Stimulated activated CD8-positive, alpha-beta memory T cell treated with anti-CD3 and anti-CD28 coated beads, Interleukin-12 subunit alpha, Interleukin-12 subunit beta, amount 100 ng/mL, for 24 hours (primary cell): Measurements from ENCODE around the gene GMPR2.

Experiments
- DNase-seq: peaks from one replicate; pipeline ENCODE4 v3.0.0-alpha.2; 2020; ENCODE audit errors: extremely low read depth

Gene GMPR2

DNA sequence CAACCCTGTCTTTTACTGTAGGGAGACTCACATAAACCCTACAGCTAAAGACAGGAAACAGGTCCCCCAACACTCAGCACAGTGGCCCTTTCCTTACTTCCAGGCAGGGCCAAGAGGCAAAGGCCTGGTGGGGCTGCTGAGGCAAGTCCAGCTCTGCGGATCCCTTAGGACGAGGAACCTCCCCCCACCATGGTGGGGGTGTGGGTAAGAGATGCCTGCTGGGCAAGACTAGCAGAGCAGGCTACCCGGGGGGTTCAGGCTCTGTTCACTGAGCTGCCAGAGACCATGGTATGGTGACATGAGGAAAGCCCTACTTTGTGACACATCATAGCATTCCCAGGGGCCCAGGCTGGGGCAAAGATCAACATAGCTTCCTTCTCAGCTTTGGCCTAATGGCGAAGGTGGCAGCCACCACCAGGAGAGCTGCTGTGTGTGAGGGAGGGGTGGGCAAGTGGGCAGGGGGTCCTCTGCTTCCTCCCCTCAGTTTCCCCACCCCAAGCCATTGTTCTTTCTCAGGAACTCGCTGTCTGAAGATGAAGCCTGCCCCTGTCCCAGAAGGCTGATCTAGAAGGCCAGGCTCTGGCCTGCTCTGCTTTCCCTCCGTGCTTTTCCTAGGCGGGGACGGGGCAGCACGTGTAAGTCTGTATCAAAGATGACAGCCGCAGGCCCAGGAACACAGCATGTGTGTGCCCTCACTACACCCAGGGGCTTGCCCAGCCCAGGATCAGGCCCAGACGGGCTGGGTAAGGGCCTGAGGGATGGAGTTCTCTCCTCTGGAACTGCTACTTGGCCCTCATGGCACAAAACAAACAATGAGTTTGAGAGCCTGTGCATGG is 19.8 kb downstream of the GMPR2 start:
- DNase-seq = no peak

DNA sequence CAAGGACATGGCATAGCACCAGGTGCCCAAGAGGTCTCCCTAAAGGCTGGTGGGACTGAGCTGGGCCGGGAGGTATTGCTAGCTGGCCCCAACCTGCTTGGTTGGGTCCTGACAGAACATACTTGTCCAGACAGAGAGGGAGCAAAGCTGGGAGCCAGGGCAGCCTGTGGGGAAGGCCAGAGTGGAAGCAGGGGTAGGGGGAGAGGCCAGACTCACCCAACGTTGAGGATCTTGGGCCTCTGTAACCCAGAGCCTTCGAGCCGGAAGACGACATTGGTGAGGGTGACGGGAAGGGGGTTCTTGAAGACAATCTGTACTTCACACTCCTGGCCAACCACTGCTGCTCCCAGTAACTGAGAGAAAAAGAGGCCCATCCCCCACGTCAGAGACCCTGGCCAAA is 21.2 kb downstream of the GMPR2 start:
- no peak for DNase-seq

DNA sequence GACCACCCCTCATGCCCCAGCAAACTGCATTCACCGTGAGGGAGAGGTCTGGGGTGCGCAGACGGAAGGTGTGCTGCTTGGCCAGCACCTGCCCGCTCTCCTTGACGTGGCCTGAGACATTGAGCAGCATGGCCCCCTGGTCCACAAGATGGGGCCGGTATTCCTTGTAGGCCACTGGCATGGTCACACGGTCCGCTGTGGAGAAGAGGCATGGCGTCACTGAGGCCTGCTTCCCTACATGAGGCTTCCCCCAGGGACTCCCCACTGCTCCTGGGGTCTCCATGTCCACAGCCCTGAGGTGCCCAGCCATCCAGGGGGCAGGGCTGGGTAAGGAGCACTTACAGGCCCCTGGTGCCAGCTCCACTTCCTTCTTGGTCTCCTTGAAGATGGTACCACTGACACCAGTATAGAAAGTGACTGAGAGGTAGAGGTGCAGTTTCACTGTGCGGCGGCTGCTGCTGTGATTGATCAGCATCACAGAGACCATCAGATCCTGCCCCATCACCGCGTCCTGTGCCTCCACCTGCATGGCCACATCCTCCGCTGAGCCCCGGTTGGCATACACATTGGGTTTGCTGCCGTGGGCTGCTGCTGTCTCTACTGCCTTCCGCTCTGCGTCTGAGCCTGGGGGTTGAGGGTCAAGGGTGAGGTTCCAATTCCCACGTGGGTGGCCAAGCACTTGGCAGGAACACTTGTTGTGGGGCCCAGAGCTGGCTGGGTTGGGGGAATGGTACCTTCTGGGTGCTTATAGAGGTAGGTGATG is 22.1 kb downstream of the GMPR2 start:
- DNase-seq = no peak

DNA sequence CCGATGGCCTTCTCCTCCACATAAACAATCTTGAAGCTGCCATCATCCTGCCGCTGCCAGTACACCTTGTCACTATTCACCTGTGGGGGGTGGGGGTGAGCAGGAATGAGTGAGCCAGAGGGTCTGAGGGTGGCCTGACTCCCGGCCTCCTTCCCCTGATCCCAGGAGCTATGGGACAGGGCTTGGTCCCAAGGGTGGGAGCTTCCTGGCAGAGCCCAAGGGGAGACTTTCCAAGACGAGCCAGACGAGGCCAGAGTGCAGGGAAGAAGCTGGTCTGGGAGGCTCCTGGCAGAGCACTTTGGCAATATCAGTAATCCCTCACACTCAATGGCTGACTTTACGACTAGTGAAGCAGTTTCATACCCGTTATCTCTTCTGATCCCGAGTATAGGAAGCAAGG is 22.7 kb downstream of the GMPR2 start:
- no peak for DNase-seq

DNA sequence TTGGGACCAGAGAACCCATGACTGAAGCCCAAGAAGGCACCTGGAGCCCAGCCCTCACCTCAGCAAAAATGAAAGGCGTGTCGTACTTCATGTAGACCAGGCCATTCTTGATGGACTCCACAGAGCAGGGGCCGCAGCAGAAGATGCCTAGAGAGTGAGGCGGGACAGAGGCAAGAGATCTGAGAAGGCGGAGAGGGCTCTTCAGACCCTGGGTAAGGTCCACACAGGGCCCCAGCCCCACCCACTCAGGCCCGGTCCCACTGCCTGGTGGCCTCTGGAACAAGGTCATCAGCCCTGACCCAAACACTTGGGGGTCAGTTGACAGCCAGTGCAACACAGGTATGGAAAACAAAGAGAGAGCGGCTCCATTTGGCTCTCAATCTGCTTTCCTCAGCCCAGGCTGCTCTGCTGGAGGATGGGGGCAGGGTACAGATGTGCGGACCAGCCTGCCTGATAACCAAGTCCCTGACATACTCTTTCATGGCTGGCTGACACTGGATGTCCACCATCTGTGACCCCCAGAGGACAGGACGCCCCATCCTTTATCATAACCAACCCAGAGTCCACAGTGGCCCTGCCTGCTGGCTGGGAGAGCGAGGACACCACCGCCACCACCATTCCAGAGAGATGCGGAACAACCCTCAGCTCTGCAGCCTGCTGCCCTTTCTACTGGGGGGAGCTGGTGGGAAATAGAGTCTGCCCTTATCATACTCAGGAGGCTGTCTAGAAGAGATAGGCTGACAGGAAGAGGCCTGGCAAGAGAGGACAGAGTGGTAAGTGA is 23.4 kb downstream of the GMPR2 start:
- no peak for DNase-seq

DNA sequence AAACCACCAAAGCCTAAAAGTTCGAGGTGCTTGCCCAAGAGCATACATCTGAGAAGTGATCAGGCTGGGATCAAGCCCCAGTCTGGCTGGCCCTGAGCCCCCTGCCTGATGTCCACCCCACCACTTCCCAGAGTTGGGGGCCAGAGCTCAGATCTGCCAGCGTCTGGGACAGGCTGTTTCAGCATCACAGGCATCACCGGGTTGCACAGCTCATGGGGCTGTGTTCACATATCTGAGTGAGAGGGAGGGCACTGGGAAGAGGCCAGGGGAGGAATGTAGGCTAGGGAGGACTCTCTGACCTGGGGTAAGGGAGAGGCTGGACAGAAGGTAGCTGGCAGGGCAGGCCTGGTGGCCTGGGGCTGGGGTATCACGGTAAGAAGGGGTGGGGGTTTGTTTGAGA is 24.2 kb downstream of the GMPR2 start:
- DNase-seq = no peak

DNA sequence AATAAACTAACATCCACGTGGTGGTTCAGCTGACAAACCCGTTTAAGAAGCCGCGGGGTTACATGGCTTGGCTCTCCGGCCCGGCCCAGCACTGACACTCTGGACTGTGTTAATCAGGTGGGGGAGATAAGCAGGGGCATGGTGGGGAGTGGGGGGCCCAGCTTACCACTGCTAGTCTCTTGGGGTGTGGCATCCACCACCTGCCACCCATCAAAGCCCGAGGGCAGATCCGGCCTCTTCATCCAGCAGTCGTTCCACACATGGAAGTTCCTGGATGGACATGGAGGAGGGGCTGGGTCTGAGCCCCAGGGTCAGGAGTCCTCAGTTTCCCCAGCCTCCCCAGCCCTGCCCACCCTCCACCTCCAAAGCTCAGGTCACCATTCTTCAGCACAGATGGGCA is 25.4 kb downstream of the GMPR2 start:
- DNase-seq = no peak

DNA sequence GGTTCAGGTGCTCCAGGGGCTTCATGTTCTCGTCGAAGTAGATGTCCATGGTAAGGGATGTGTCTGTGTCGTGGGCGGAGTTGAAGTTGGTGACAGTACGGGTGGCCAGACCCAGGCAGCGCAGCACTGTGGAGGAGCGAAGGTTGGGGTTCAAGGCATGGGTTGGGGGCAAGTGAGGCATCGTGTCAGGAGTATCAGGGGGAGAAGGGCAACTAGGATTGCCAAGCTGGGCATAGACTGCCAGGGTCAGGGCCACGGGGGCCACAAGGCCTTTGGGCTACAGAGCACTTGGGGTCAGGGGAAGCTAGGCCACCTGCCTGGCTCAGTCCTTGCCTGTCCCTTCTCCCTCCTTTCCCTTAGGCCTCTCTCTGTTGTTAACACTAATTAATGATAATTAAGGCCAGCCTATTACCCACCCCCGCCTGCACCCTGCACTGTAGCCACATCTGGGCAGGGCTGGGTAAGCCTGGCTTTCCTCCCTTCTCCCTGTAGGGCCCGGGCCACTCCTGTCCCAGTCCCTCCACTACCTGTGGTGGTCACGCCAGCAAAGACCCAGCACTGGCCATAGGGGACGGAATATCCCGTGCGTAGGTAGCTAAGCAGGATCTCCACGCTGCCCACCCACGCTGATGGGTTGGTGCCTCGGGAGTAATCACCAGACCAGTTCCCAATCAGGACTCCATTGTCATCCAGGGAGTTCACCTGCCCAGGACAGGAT is 26.0 kb downstream of the GMPR2 start:
- DNase-seq = no peak

DNA sequence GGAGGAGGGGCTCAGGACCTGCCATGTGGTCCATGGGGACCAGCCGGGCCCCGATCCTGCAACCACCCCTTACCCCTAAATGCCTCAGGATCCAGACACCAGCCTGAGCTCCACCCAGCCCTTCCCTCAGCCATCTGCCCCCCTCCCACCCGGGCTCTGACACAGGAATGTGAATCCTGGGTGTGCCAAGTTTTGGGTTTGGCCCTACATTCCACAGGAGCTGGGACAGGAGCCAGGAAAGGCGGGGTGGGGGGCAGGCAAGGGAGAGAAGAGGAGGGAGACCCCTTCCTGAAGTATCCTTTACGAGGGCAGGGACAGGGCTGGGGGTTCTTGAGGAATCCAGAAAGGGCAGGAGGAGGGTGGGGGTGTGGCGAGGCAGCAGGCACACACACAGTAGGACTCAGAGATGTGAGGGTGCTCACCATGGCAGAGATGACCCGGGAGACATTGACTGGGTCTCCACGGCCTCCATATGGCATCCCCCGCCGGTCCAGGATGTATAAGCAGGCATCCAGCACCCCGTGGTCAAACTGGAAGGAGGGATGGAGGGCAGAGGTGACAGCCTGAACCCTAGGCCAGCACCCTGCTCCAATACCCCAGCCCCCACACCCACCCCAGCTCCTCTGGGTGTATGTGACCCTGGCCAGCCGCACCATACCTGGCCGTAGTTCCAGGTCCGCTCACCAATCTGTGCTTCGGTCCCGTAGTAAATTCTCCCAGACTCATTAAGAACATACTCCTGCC is 26.7 kb downstream of the GMPR2 start:
- DNase-seq = no peak

DNA sequence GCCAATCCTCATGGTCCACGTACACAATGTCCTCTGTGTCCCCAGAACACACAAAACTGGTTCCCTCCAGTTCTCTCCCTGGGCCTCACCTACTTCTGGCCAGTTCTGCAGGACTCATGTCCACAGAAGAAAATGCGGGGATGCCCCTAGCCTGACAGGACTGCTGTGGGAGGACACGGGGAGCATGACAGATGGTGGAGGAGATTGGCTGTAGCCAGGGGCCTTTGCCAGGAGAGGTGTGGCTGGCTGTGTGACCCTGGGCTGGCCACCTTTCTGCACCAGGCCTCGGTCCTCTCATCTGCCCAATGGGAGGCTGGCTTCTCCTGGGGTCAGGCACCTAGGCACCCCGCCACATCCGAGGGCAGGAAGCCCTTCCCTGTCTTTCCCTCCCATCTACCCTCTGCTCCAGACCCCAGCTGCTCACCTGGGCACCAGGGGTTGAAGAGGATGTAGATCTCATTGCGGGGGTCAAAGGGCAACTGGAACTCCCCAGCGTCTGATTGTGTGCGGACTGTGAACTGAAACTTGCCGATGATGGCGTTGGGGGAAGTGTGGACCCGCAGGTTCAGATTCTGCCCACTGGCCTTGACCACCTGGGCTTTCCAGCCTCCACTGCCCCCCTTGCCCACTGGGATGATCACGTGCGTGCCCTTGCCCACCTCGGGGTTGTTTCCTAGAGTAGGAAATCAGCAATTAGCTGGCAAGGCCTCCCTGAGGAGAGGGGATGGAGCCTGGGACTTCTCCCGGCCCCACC is 27.5 kb downstream of the GMPR2 start:
- DNase-seq = no peak

DNA sequence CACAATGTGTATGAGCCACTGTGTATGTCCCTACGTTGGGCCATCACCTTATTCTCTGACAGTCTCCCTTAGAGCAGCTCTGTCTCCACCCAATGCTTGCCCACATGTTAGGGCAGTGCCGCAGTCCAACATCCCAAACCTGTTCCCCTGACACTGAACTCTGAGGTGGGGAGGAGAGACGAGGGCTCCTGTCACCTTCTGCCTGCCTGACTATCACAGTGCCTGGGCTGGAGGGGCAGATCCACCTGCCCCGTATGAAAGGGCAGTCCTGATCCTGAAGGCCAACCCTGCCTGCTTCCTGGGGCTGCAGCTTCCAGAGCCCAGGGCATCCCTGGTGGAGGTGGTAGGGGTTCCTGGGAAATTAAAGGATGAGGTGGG is 28.0 kb downstream of the GMPR2 start:
- no peak for DNase-seq

DNA sequence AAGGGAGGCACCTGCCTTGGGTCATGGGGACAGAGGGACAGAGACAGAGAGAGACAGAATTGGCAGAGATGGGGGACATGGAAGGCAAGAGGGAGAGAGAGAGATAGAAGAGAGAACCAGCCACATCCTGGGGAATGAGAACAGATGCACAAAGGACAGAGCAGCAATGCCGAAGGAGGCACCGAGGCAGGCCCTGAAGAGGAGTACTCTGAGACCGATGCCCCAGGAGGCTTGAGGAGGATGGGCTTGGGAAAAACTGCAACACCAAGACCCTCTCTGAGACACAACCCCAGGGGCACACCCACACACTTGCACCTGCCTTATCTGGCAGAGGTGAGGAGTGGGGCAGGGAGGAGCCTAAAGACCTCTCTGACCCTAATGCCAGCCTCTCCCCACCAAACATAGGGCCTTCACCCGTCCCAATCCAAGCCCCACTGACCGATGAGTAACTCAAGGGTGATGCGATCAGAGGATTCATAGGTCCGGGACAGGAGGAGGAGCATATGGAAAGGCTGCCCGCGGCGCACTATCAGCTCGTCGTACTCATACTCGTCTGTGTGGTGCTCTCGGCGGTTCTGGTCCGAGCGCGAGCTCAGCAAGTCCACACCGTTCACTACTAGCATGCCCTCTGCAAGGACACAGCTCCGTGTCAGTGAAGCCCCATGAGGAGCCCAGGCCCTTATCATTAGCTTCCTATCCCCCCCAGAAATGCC is 28.7 kb downstream of the GMPR2 start:
- no peak for DNase-seq

DNA sequence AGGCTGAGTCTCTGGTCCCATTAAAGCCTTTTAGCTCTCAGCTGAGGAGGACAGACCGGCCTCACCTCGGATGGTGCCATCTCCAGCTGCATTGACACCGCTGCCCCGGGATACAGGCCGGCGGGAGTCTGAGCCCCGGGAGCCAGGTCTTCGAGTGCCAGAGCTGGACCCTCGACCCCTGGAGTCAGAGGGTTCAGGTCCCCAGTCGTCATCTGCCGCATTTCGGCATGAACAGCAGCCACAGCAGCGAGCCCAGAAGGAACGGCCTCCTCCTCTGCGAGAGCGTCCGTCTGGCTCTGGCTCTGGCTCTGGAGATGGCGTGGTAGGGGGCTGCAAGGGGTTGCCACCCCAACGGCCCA is 29.2 kb downstream of the GMPR2 start:
- DNase-seq = no peak

DNA sequence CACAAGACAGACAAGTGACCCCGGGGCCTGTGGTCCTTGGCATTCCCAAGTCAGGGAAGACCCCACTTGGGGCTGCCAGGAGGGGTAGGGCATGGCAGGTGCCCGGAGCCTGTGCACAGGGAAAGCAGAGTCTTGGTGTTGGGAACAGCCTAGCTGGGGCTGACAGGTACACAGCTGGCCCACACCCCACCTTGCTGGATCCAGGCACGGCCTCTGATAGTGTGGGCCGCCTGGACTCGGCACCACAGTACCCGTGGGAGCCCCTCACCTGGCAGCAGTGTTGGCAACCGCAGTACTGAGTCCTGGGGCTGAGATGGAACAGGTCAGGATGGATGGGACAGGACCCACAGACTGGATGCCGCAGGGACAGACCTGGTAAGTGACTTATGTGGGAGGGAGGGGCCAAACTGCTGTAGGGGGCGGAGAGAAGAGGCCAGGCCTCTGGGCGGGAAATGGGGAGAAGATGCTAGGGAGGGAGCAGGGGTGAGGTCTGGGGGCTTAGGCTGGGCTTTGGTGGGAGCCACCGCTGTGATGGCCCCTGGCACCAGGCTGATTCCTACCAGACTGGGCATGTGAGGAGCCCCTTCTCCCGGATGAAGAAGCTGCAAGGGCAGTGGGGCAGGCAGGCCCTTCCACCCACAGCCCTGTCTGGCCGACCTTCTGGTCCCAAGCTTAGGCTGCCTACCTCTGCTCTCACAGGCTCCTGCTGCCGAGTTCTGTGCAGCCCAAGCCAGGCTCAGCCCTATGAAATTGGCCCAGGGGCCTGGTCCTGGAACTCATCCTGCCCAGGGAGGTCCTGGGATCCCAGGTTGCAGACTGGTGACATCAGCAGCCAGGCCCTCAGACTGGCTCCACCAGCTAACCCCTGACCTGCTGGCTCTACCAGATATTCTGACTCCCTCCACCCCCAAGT is 30.3 kb downstream of the GMPR2 start, which contains the start of gene TGM1:
TGM1 (minus strand) TSS at position 357 of the 913 bp plus-strand sequence. CDS start 825 bp downstream, outside the sequence.
- no peak for DNase-seq

DNA sequence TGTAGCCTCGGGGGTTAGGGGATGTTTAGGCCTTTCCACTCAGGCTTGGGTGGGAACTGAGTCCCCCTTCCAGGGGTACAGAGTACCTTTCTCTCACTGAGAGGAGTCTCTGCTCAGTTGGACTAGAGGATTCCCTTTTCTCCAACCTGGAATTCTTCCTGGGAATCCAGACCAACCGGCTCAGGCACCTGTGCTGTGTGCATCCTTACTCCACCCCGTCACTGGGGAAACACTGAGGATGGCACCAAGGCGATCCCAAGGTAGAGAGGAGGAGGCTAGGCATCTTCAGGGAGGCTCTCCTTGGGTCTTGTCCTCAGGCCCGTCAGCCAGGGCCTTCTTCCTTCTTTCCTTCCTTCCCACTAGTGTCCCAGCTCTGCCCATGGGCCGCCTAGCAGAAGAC is 31.1 kb downstream of the GMPR2 start:
- DNase-seq = no peak

DNA sequence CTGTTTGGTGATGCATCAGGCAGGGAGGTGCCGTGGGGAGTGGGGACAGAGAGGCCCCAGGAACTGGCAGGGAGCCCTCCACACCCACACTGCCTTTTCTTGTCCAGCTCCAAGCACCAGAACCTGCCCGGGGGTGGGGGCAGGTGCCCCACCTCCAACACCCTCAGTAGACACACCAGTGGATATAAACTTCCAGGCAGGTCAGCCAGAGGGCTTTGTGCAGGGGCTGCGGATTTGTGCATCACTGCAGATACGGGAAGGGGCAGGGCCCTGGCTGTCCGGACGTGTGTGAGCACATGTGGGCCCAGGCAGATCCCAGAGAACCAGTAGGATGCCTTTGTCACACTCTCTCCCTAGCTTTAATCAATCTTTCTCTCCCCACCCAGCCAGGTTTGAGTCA is 31.6 kb downstream of the GMPR2 start:
- DNase-seq = no peak

DNA sequence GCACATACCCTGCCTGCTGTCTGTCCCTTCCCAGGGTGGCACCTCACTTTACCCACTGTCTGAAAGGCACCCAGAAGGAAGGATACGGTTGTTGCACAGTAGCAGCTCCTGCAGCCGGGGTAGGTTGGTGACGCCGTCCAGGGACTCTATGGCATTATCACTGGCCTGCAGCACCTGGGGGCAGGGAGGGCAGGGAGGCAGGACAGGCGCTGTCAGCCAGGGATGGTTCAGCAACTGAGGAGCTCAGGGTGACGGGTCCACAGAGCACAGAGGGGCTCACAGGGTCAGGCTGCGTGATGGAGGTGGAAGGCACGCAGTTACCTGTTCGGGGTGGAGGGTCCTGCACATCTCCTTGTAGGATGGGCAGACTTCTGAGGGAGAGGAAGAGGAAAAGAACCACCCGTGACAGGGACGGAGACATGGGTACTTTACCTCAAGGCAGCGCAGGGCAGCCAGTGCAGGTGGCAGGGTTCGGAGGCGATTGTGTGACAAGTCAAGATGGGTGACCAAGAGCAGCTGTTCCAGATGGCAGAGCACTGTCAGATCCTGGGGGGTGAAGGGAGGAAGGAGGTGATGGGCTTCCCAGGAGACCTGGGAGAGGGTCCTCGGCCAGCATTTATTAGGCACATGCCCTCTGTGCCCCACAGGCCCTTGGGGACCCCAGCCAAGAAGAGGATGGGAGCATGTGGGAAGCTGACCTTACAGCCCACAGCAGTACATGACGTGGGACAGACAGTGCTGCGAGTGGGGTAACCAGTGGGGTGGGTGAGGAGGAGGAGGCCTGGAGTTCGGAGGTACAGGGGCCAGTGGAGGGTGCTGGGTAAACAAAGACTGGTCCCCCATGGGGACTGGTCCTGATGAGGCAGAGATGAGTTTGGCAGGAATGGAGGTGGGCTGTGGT is 33.9 kb downstream of the GMPR2 start:
- DNase-seq = no peak

DNA sequence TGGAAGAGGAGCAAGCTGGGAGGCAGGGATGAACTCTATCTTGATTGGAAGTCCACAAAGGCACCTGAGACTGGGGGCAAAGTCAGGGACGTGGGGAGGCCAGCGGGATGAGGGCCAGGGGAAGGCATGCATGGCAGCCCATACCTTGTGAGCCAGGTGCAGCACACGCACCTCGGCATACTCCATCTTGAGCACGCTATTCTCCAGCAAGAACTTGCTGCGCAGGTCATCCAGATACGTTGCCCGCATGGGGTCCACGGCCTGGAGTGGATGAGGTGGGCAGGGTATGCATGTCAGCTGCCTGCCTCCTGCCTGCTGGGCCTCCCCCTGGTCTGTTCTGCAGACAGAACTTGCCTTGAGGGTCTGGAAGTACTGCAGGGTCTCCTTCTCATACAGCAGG is 34.8 kb downstream of the GMPR2 start:
- DNase-seq = no peak
